Measurements from ENCODE around the gene SELENOS.
A peak's percentile ranks its signal among the peaks of the same experiment; 100 is the strongest.

Gene SELENOS

GRCh38 chr15:101277038-101277822 is at the start of gene SELENOS:
Gene SELENOS, minus strand, starts transcription at chr15:101277485. Its CDS starts 68 bp downstream, at chr15:101277417.
- peak; percentile 71 to 87 for DNase-seq (ENCODE audit: low read depth in 2 of 2)

GRCh38 chr15:101326462-101327146 is 49.3 kb upstream of the SELENOS start:
- DNase-seq (ENCODE audit: low read depth in 2 of 2), result no peak

GRCh38 chr15:101326026-101326315 is 48.7 kb upstream of the SELENOS start:
- DNase-seq (ENCODE audit: low read depth in 2 of 2), result no peak

GRCh38 chr15:101325263-101326025 is 48.2 kb upstream of the SELENOS start:
- no peak for DNase-seq (ENCODE audit: low read depth in 2 of 2)

- no peak for DNase-seq (ENCODE audit: low read depth in 2 of 2)
Observed at GRCh38 chr15:101324524-101325177, 47.4 kb upstream of the SELENOS start.

- DNase-seq (ENCODE audit: low read depth in 2 of 2), result no peak
Observed at GRCh38 chr15:101323793-101324523, 46.7 kb upstream of the SELENOS start.

GRCh38 chr15:101322854-101323477 is 45.7 kb upstream of the SELENOS start:
- no peak for DNase-seq (ENCODE audit: low read depth in 2 of 2)

GRCh38 chr15:101322016-101322695 is 44.9 kb upstream of the SELENOS start:
- DNase-seq (ENCODE audit: low read depth in 2 of 2), result no peak

- DNase-seq (ENCODE audit: low read depth in 2 of 2), result peak; percentile 45 to 56
Observed at GRCh38 chr15:101320501-101321052, 43.3 kb upstream of the SELENOS start.

GRCh38 chr15:101318839-101319238 is 41.6 kb upstream of the SELENOS start:
- DNase-seq (ENCODE audit: low read depth in 2 of 2), result no peak

GRCh38 chr15:101318147-101318819 is 41.0 kb upstream of the SELENOS start:
- no peak for DNase-seq (ENCODE audit: low read depth in 2 of 2)

- no peak for DNase-seq (ENCODE audit: low read depth in 2 of 2)
Observed at GRCh38 chr15:101317336-101317872, 40.1 kb upstream of the SELENOS start.

GRCh38 chr15:101316529-101316928 is 39.2 kb upstream of the SELENOS start:
- DNase-seq (ENCODE audit: low read depth in 2 of 2), result no peak

- no peak for DNase-seq (ENCODE audit: low read depth in 2 of 2)
Observed at GRCh38 chr15:101315736-101316135, 38.5 kb upstream of the SELENOS start.

GRCh38 chr15:101314336-101315125 is 37.2 kb upstream of the SELENOS start:
- DNase-seq (ENCODE audit: low read depth in 2 of 2), result no peak

- DNase-seq (ENCODE audit: low read depth in 2 of 2), result no peak
Observed at GRCh38 chr15:101313041-101313761, 35.9 kb upstream of the SELENOS start.

- DNase-seq (ENCODE audit: low read depth in 2 of 2), result no peak
Observed at GRCh38 chr15:101310508-101310907, 33.2 kb upstream of the SELENOS start.

- DNase-seq (ENCODE audit: low read depth in 2 of 2), result no peak
Observed at GRCh38 chr15:101310161-101310480, 32.8 kb upstream of the SELENOS start.
